ENCODE data around the gene SDC4. TPM values are rescaled to one million over a fixed set of nuclear protein-coding genes. Genes with fewer than 3 reads are reported as not detected.
A peak's percentile ranks its signal among the peaks of the same experiment; 100 is the strongest.

SDC4 gene
- total RNA-seq, 1 donor from 2014 or later: 65.1 TPM

- DNase-seq (ENCODE audit: low read depth in 2 of 2): no peak
Measured at GRCh38 chr20:45343532-45344167, 4.6 kb downstream of the SDC4 start.

DNA sequence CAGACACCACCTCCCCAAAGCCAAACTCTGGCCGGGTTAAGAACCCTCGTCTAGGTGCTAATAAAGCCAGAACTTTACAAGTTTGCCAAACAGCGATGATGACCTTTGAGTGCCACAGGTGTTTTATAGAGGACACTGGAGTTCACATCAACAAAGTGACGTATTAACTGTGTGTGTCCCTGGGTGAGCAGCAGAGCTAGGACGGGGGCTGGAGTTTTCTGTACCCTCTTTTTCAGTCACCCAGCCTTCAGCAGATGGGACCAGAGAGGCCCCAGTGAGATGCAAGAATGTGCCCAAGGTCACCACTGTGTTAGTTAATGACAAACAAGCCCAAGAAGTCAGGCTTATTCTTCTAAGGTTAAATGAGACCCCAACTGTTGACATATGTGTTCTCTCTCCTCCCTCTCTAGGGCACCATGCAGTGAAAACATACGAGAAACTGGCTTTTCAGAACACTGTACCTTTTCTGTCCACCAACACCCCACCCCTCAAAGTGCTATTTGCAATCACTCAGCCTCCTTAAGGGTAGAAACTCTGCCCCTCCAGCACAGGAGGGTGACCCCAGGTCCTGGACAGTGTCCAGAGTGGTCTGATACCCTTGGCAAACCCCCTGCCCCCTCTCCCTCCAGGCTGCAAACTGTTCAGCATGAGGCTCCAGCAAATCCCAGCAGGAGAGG lies 5.2 kb downstream of the SDC4 start:
- no peak for DNase-seq (ENCODE audit: low read depth in 2 of 2)

DNA sequence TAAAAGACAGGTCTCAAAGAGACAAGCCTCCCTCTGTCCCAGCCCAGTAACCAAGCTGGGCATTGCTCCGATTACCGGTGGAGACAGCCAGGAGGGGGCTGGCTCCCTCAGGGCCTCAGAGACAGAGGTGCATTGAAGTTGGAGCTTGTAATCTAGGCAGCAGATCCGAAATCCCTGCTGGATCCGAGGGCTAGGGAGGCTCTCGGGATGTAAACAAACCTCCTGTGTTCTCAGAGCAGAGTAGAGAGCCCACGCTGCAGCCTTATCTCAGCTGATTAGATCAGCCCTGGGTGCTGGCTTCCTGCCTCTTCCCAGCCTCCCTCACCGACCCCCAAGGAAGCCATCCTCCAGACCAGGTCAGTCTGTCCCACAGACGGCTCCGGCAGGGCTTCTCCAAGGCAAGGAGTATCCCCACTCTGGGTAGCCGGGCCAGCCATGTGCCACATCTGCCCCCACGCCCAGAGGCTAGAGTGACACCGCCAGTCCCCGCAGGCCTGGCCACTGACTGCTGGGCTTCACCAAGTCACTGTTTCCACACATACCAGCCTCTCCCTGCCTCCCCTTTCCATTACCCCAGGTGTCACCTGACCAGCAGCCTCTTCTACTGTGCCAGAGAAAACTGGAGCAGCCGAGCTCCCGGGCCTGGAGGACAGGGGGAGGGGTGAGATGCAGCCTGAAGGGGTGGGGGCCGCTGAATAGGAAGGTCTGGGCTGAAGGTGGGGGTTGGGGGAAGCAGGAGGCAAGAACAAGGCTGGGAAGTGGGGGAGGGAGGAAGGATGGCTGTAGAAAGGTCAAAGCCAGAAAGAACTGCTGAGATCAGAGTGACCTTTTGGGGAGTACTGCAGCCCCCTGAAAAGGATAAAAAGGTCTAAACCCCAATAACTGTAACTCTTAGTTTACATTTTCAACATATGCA lies 6.0 kb downstream of the SDC4 start:
- peak in 1 of 2 donors; percentile 95 for DNase-seq (ENCODE audit: low read depth in 2 of 2)

DNA sequence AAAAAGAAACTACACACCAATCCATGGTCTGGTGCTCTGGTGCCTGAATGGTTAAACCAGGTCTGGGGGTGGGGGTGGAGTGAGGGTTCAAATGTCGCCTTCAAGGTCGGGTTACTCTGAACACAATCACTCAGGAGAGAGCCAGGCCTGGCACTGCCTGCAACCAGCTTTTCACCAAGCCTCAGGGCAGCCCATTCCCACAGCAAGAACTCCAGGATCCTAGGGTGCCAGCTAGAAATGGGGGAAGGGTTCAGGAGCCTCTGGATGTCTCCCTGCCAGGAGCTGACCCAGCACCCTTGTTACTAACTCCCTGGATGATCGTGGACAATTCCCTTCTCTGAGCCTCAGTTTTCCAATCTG lies 6.7 kb downstream of the SDC4 start:
- DNase-seq (ENCODE audit: low read depth in 2 of 2): no peak

DNA sequence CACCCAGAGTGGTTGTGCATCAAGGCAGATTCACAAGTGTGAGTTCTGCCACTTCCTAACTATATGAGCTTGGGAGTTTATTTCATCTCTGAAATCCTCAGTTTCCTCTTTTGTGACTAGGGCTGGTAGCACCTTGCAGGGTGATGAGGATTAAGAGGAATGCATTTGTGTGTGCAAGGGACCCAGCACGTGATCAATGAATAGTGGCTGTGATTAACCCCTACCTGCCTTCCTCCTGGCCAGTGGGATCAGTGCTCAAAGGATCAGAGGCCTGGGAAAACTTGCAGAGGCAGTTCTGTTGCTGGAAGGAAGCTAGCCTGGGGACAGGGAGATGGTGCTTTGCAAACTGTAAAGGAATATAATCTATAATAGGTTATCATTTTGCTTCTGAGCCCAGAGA lies 7.3 kb downstream of the SDC4 start:
- DNase-seq (ENCODE audit: low read depth in 2 of 2): no peak

DNA sequence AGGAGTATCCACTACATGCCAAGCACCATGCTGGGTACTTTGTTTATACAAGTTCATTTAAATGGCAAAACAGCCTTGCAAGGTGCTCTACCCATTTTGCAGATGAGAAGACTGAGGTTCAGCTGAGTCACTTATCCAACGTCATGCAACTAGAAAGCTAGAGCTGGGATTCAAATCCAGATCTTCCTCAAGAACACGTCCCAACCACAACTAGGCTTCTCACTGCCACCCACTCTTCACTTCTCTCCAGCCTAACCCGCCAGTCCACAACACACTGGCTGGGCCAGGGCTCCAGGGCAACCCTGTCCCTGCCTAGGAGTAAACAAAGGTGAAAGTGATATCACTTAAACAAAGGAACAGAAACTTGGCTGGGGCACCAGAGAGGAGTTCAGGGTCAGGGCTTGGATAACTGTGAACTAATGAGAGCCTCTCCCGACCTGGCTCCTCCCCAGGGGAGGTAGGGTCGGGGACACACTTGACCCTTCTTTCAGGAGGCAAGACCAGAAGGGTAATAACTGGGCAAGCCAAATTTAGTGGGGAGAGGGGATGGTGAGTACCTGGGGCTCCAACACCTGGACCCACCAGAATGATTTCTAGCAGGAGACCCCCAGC lies 7.9 kb downstream of the SDC4 start:
- DNase-seq (ENCODE audit: low read depth in 2 of 2): no peak

- no peak for DNase-seq (ENCODE audit: low read depth in 2 of 2)
Measured at GRCh38 chr20:45339799-45340198, 8.4 kb downstream of the SDC4 start.

DNA sequence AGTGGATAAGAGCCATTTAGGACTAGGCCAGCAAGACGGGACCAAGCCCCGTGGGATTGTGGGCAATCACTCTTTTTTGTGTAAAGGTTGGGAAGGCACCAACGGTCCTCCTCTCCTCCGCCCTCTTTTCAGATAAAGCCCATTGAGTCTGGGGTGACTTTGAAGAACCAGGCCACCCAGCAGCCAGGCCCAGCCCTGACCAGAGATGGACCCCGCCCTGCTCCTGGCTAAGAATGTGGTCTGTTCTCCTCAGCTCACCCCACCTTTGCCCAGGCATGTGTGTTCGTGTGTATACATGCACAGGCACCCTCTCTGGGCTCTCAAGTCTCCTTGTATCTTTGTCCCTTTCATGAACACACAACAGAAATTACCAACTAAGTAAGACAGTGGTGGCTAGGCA lies 9.1 kb downstream of the SDC4 start:
- DNase-seq (ENCODE audit: low read depth in 2 of 2): no peak

DNA sequence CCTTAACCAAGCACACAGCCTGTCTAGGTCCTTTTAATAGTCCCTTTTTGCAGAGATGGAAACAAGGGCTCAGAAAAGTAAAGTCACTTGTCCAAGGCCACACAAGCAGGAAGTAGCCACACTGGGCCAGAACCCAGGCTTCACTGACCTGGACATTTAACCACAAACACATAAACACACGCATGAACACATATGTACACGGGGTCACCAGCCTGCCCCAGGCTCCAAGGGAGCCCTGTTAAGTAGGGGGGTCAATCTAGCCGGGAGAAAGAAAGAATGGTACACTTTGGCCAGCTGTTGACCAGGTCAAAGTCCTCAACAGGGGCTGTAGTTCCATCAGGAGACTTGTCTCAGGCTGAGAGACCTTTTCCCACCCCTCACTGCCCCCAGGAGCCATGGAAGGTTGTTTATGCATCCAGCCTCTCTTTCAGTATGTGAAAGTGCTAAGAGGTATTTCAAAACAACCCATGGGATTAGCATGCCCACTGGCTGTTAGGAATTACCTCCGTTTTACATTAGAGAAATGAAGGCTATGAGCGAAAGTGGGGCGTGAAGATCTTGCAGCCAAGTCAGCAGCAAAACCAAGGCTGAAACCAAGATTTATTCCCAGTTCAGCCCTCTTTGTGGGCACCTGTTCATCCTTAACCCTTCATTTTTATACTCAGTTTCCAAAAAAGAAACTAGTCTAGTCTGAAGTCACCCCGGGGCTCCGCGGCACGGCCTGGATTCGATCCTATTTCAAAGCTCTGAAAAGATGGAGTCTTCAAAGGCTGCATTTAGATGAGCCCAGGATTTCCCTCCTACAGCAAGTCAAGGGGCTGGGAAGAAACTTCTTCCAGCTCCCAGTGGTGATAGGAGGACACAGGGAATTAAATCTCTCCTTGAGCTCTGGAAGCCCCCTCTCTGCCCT lies 9.8 kb downstream of the SDC4 start:
- DNase-seq (ENCODE audit: low read depth in 2 of 2): no peak

DNA sequence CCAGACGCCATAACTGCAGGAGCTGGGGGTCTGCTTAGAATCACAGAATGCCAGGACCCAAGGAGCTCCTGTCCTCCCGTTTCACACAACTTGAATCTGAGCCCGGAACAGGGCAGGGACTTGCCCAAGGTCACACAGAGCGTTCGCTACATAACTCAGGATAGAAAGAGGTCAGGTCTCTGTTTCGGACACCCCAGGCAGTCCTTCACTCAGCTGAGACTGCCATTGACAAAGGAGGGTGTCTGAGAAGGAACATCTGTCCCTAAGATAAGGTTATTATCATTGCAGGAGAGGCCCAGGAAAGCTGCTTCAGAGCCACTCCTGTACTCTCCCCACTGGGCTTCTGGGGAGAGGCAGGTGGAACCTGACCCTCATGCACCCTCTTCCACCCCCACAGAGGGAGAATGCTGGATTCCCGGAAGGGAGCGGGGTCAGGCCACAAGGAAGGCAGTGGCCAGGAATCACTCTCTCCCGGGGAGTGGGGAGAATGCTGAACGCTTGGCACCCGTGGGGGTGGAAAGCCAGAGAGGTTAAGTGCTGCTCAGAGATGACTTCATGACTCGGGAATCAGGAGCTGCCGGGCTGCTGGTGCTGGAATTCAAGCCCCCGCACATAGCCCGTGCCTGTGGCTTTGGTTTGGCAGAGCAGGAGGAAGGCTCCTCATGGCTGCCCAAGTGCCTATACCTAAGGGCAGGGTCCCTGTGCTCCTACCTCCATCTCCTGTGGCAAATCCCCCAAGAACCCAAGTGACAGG lies 10.7 kb downstream of the SDC4 start:
- DNase-seq (ENCODE audit: low read depth in 2 of 2): peak; percentile 32 to 67

DNA sequence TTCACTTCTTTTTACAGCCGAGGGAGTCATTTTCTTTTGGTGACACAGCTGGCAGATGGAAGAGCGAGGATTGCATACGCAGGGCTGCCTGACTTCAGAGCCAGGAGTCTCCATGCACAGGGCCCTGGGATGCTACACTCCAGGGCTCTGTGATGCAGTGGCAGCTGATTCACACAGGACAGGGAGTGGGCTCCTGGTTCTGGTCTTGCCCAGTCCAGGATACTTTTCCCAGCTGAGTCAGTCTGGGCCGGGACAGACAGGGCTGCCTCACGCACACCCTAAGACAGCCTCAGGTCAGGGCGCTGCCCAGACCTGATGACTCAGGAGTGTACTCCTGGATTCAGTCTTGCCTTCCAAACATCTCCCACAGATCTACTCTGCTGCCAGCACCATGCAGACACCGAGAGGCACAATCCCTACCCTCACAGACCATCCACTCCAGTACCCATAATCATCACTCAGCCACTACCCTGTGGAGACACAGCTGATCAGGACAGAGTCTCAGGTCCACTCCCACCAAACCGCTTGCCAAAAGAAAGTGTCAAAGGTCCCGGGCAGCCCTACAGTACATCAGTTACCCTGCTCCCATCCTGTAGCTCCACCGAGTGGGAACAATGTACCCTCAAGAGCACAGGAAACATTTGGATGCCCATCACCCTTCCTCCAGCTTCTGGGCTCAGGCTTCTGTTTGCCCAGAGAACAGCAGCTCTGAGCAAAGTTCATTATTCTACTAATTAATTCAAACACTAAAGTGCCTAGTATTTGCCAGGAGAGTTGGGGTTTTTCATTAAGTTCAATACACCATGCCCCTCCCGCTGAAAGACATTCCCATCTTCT lies 11.5 kb downstream of the SDC4 start:
- peak in 1 of 2 donors; percentile 75 for DNase-seq (ENCODE audit: low read depth in 2 of 2)

DNA sequence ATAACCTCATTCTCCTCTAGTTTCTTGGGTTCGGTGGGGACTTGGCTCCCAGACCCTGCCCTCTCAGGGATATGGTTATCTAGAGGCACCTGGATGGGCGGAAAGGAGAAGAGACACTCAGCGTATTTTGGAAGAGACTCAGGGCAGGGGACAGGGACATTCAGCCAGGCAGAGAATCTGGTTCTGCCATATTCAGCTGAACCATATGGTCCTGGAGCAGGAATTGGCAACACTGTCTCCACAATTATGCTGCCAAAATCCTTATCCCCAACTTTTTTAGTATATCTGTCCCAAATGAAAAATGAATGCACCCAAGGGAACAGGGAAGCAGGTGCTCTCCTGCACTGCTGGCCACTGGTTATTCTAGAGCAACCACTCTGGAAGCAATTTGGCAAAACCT lies 17.7 kb downstream of the SDC4 start:
- no peak for DNase-seq (ENCODE audit: low read depth in 2 of 2)

DNA sequence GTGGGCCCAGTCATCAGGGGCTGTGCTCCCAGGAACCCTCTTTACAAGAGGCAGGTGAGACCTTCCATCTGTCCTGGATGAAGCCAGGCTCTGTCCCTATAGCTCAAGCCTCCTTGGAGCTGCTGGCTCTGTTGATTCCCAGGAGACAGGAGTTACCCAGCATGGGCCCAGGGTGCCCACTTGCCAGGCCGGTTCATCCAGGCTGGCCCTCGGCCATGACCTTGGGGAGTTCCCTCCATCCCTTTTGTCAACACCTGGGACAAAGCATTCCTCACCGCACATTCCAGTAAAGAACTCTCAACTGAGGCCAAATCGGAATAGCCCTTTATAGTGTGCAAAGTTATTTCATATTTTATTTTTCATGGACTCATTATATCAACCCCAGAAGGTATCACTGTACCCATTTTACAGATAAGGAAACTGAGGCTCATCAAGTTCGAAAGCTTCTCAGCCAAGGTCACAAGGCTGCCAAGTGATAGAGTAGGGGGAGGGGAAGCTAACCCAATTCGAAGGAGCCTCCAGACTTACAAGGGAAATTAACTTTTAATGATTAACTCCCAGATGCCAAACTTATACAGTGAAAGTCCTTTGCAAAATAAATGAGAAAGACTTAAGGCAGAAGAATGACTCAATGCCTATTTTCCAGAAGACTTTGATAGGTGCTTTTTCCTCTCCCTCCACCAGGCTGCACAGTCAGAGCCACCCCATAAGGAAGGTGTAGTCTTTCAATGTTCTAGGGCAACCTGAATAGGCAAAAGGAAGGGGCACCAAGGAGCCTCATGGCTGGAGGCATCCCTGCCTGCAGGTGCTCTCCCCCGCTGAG lies 18.5 kb downstream of the SDC4 start:
- no peak for DNase-seq (ENCODE audit: low read depth in 2 of 2)

GRCh38 chr20:45328451-45328850 lies 19.8 kb downstream of the SDC4 start:
- DNase-seq (ENCODE audit: low read depth in 2 of 2): no peak

DNA sequence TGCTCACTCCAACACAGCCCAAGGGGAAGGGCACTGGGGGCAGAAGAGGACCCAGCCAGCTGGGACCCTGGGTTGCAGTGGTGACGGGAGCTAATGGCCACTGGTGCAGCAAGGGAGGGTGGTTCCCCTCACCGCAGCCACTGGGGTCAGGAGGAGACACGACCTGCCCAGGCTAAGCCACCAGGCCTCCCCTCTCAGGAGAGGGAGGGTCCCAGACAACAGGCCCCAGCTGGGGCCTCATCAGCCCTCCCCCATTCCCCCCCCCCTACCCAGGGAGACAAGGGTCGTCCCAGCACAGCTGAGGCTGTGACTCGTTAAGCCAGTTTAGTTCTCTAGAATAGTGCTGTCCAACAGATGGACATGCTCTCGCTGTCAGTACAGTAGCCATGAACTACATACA lies 22.9 kb downstream of the SDC4 start:
- no peak for DNase-seq (ENCODE audit: low read depth in 2 of 2)

GRCh38 chr20:45323731-45324130 lies 24.5 kb downstream of the SDC4 start:
- no peak for DNase-seq (ENCODE audit: low read depth in 2 of 2)

DNA sequence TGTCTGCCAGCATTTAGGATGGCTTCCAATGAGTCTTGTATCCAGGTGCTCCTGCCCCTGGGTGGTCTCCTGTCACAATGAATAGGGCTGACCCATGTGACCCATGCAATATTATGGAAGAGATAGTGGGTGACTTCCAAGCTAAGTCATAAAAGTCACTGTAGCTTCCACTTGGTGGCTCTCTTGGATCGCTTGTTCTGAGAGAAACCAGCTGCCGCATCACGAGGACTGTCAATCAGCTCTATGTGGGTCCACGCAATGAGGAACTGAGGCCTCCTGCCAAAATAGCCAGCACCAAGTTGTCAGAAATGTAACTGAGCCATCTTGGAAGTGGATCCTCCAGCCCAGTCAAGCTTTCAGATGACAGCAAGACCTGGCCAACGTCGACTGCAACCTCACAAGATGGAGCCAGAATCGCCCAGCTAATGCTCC lies 25.3 kb downstream of the SDC4 start:
- DNase-seq (ENCODE audit: low read depth in 2 of 2): peak; percentile 48 to 76

GRCh38 chr20:45320948-45321595 lies 27.2 kb downstream of the SDC4 start:
- DNase-seq (ENCODE audit: low read depth in 2 of 2): no peak
